Astrocyte (in vitro differentiated cells and primary cell): ENCODE results near the gene C16orf46.

Experiments
- CTCF ChIP-seq: IDR thresholded peaks from 2 replicates; pipeline ENCODE4 v1.5.1; 2011; ENCODE audit warnings: low read depth, mild to moderate bottlenecking, inconsistent platforms, low read length, moderate library complexity; ENCODE audit not compliant: insufficient read depth
- EZH2 ChIP-seq: IDR thresholded peaks from 2 replicates; pipeline ENCODE4 v1.6.1; 2012; ENCODE audit warnings: mild to moderate bottlenecking, low read length, inconsistent platforms; ENCODE audit not compliant: insufficient read depth

- no peak for TF ChIP-seq CTCF
- no peak for TF ChIP-seq EZH2
These were observed 24.7 kb upstream of the C16orf46 start for GRCh38 chr16:81101702-81102101.
